ENCODE results near the gene BCAS3.
"Not testable (repeated sequence)": the region's sequence is repeated elsewhere in the genome, so short reads cannot be mapped to it uniquely, and the experiment has no call there.

Gene BCAS3

GRCh38 chr17:60886731-60887613 is 209.3 kb downstream of the BCAS3 start:
- not testable (repeated sequence) for DNase-seq (ENCODE audit: low read depth)

GRCh38 chr17:60887614-60888028 is 210.0 kb downstream of the BCAS3 start:
- DNase-seq (ENCODE audit: low read depth), result no peak

- DNase-seq (ENCODE audit: low read depth), result no peak
Observed at GRCh38 chr17:60888812-60889709, 211.4 kb downstream of the BCAS3 start.

- no peak for DNase-seq (ENCODE audit: low read depth)
Observed at GRCh38 chr17:60891149-60891548, 213.5 kb downstream of the BCAS3 start.

GRCh38 chr17:60893475-60893874 is 215.8 kb downstream of the BCAS3 start:
- no peak for DNase-seq (ENCODE audit: low read depth)

- no peak for DNase-seq (ENCODE audit: low read depth)
Observed at GRCh38 chr17:60896996-60897395, 219.3 kb downstream of the BCAS3 start.

- no peak for DNase-seq (ENCODE audit: low read depth)
Observed at GRCh38 chr17:60899115-60899514, 221.5 kb downstream of the BCAS3 start.

- DNase-seq (ENCODE audit: low read depth), result no peak
Observed at GRCh38 chr17:60900688-60901087, 223.0 kb downstream of the BCAS3 start.

GRCh38 chr17:60901242-60901641 is 223.6 kb downstream of the BCAS3 start:
- DNase-seq (ENCODE audit: low read depth), result no peak

GRCh38 chr17:60901806-60902205 is 224.2 kb downstream of the BCAS3 start:
- DNase-seq (ENCODE audit: low read depth), result peak; percentile 8

GRCh38 chr17:60902399-60902798 is 224.7 kb downstream of the BCAS3 start:
- no peak for DNase-seq (ENCODE audit: low read depth)

- DNase-seq (ENCODE audit: low read depth), result no peak
Observed at GRCh38 chr17:60904582-60904981, 226.9 kb downstream of the BCAS3 start.

- no peak for DNase-seq (ENCODE audit: low read depth)
Observed at GRCh38 chr17:60905709-60906108, 228.1 kb downstream of the BCAS3 start.

GRCh38 chr17:60908324-60908723 is 230.7 kb downstream of the BCAS3 start:
- no peak for DNase-seq (ENCODE audit: low read depth)

GRCh38 chr17:60909405-60909804 is 231.8 kb downstream of the BCAS3 start:
- no peak for DNase-seq (ENCODE audit: low read depth)

GRCh38 chr17:60910415-60910814 is 232.8 kb downstream of the BCAS3 start:
- no peak for DNase-seq (ENCODE audit: low read depth)

- no peak for DNase-seq (ENCODE audit: low read depth)
Observed at GRCh38 chr17:60914078-60914477, 236.4 kb downstream of the BCAS3 start.

- no peak for DNase-seq (ENCODE audit: low read depth)
Observed at GRCh38 chr17:60916043-60916442, 238.4 kb downstream of the BCAS3 start.

- no peak for DNase-seq (ENCODE audit: low read depth)
Observed at GRCh38 chr17:60920107-60920506, 242.5 kb downstream of the BCAS3 start.

GRCh38 chr17:60923000-60923399 is 245.3 kb downstream of the BCAS3 start:
- DNase-seq (ENCODE audit: low read depth), result no peak

GRCh38 chr17:60926466-60927183 is 249.0 kb downstream of the BCAS3 start:
- no peak for DNase-seq (ENCODE audit: low read depth)

- no peak for DNase-seq (ENCODE audit: low read depth)
Observed at GRCh38 chr17:60933739-60934138, 256.1 kb downstream of the BCAS3 start.
